A549 (cell line): ENCODE data around the gene GRHL1.

Experiments
- CTCF ChIP-seq: fragments of >200 bp; sonication (Bioruptor Twin); formaldehyde crosslinking; IDR thresholded peaks from 3 replicates; pipeline ENCODE4 v1.5.1; 2016
- EP300 ChIP-seq, 2 experiments: fragments of >200 bp; sonication (Bioruptor Twin); formaldehyde crosslinking; IDR thresholded peaks; 2 replicates in 1 of 2; 3 replicates in 1 of 2; pipeline ENCODE4 v1.6.1; 2016 to 2017
- ESRRA ChIP-seq: fragments of 150-350 bp; IDR thresholded peaks from 2 replicates; pipeline ENCODE4 v1.6.1; 2014; ENCODE audit warnings: mild to moderate bottlenecking, low read length, borderline replicate concordance
- MAZ ChIP-seq: fragments of 150-350 bp; IDR thresholded peaks from 2 replicates; pipeline ENCODE4 v1.6.1; 2014; ENCODE audit warnings: antibody characterized with exemption, low read depth, low read length, borderline replicate concordance
- POLR2AphosphoS2 ChIP-seq: conservative IDR thresholded peaks from 2 replicates; pipeline ENCODE4 v1.6.1; 2012; ENCODE audit warnings: low read length, improper control_type of control experiment, inconsistent platforms
- RNF2 ChIP-seq: fragments of 200-600 bp; sonication (generic); IDR thresholded peaks from 2 replicates; pipeline ENCODE4 v1.6.1; 2016; ENCODE audit warnings: low read depth, mild to moderate bottlenecking, antibody characterized with exemption, moderate library complexity, borderline replicate concordance
- USF2 ChIP-seq: fragments of 450-650 bp; IDR thresholded peaks from 2 replicates; pipeline ENCODE4 v1.6.1; 2014; ENCODE audit warnings: antibody characterized with exemption

GRCh38 chr2:9992427-9993187 is 41.1 kb downstream of the GRHL1 start:
- TF ChIP-seq MAZ: no peak
- TF ChIP-seq USF2: no peak
- TF ChIP-seq CTCF: no peak
- TF ChIP-seq POLR2AphosphoS2: no peak
- no peak for TF ChIP-seq EP300 (IDR thresholded peaks at IDR 0.05)
- TF ChIP-seq RNF2: no peak
- no peak for TF ChIP-seq ESRRA
